Hepatic stellate cell (primary cell): ENCODE measurements around the gene ZBTB34.

Experiments used
- DNase-seq: peaks from one replicate; pipeline ENCODE4 v3.0.0; 2011; ENCODE audit warnings: low spot score

The ZBTB34 gene

DNA sequence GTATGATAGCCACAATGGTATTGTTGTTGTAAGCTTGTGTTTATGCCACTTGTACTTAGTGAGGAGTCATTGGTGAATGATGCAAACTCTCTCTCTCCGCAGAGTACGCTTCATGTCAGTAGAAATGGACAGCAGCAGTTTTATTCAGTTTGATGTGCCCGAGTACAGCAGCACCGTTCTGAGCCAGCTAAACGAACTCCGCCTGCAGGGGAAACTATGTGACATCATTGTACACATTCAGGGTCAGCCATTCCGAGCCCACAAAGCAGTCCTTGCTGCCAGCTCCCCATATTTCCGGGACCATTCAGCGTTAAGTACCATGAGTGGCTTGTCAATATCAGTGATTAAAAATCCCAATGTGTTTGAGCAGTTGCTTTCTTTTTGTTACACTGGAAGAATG lies 18.8 kb downstream of the ZBTB34 start:
- DNase-seq = no peak

GRCh38 chr9:126880226-126880946 lies 19.9 kb downstream of the ZBTB34 start:
- DNase-seq = no peak

- DNase-seq = no peak
Measured at GRCh38 chr9:126880947-126881332, 20.5 kb downstream of the ZBTB34 start.

DNA sequence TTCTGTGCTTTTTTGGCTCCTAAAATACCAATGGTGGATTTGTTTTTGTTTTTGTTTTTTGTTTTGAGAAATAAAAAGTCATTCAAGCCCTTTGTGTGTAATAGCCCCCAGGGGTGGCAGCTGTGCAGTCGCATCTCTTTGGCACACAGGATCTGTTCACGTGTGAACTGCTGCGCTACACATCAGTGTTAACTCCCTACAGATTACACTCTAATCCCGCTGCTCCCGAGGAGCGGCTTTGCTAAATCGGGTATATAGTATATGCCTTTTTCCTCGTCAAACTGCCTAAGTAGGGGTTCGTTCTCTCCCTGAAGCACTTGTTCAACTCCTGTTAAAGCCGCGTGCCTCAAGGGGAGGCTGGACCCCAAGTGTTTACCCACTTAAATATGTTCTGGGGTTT lies 22.3 kb downstream of the ZBTB34 start:
- no peak for DNase-seq

- no peak for DNase-seq
Measured at GRCh38 chr9:126883636-126884035, 23.2 kb downstream of the ZBTB34 start.

DNA sequence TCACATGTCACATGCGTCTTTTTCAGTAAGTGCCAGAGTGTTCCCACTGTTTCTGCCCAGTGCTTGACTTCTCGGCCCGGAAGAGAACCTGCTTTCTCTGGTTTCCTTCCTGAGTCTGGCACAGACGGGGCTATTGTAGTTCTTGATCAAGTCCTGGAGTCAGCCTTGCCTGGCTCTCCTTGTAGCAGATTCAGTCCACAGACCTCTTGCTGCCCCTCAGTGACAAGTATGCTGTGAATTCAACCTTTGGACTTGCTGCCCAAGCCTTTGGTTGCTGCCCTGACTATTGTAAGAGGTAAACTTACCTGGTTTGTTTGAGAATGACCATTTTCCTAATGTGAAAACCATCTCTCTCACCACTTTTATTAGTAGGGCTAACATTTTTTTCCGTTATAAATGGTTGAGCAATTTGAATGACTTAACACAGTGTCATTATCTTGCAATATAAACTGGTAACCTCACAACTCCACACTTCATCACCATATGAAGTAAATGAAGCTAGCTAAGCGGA lies 24.7 kb downstream of the ZBTB34 start:
- DNase-seq = no peak

DNA sequence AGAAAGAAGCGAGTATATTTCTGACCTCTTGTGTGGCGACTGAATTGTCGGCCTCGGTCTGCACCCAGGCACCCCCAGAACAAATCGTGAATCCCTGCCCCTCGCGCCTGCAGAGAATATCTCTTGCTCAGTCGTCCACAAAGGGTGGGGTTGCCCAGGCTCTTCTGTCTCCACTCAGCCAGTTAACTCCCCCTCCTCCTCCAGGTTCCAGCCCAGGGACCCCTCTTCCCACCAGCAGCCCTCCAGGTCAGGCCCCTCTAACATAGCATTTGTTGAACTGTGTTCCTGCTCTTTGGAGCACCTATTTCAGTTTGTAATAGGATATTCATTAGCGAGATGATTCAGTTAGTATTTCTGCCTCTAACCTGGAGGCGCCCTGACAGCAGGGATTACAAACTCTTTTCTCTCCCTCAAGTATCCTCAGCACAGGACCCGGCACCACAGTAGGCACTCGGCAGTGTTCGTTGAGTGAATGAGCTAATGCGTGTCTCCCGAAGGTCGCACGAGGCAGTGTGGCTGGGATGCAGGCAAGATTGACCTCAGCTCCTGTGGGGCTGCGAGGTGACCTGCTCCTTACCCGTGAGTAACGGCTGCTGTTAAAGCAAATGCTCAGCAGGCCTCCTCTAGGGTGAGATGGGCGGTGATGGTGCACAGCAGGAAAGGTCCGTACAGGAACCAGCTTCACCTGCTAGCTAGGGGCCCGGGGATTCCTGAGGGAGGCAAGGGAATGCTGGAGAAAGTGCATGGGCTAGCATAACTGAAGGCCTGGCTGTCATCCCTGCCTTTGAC lies 25.8 kb downstream of the ZBTB34 start:
- no peak for DNase-seq

DNA sequence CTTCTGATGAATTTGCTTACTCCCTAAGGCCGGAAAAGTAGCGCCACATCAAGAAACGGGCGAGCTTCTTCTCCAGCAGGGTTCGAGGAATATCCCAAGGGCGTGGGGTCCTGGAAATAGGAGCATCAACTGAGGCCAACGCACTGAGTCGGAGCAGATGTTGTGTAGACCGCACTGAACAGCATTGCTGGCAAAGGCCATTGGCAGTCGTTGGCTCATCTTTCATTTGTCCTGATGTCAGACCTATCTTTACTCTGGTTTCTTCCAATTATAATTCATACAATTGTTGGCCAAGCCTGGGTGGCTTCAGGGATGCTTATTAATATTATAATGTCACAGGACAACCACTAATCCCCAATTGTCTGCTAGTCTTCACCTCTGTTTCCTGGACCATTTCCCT lies 26.5 kb downstream of the ZBTB34 start:
- no peak for DNase-seq

DNA sequence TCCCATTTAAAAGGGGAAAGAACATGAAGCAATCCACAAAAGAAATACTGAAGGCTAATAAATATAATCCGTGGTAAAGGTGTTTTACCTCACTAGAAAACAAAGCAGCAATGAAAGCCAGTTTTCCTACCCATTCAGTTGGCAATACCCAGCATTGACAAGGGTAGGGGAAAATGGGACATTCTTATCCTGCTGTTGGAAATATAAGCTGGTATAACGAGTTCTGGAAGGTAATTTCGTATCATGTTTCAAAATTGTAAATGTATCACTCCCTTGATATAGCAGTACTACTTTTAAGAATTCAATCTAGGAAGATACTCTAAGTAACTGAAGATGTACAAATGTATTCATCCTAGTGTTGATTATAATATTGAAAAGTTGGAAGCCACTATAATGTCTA lies 31.2 kb downstream of the ZBTB34 start:
- DNase-seq = no peak

DNA sequence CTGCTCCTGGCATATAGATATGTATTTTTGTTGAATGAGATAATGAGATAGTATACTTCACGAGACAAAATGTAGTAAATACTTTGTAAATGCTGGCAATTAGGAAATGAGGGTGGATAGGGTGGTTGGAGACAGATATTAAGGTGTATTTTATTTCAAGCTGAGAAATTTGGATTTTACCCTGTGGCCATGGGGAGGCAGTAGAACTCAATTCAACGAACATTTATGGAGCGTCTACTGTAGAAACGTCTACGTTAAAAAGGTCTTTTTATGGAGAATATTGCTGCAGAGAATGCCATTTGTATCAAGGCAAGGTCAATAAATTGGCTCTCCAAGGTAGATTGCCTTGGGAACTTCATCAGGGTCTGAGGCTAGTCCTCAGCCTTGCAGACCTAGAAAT lies 32.6 kb downstream of the ZBTB34 start:
- no peak for DNase-seq

- no peak for DNase-seq
Measured at GRCh38 chr9:126894052-126894603, 33.7 kb downstream of the ZBTB34 start.

DNA sequence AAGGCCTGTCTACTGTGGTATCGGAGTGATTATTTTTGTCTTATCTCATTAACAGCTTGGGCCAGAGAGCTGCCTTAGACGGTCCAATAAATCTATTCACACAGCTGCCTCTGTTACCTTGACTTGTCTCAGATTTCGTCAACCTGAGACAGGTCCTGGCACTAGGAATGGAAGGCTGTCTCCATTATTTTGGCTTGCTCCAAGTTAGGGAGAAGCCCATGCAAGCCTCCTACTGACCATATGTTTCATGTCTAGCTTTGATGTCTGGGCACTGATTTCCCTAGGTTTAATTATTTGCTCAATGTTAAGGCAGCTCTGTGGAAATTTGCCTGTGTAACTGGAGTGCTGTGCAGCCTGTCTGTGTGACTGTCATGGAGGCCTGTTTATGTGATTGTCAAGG lies 41.8 kb downstream of the ZBTB34 start:
- DNase-seq = no peak

- no peak for DNase-seq
Measured at GRCh38 chr9:126904586-126904985, 44.1 kb downstream of the ZBTB34 start.

GRCh38 chr9:126906091-126906490 lies 45.7 kb downstream of the ZBTB34 start:
- no peak for DNase-seq

DNA sequence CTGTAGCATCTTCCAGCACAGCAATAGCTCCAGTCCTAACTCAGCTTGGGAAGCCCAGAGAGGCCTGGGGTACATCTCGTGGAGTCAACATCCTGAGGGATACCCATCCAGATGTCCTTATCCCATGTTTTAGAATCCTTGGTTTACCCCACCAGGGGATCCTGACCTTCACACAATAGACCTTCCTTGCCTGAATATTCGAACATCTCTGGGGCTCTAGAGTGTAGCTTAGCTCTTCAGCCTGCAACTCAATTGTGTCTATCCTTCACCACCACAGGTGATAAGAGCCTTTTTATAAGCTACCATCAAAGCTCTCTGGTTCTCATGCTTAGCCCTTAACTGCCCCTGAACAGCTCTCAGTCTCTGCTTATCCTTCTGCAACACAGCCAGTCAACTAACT lies 46.6 kb downstream of the ZBTB34 start:
- DNase-seq = no peak

- peak; percentile 99 for DNase-seq
Measured at GRCh38 chr9:126914458-126915280, 54.2 kb downstream of the ZBTB34 start, which contains the start of gene RALGPS1. Gene RALGPS1 (plus strand): TSS chr9:126914782. CDS start chr9:126962290, 47,508 bp downstream.

DNA sequence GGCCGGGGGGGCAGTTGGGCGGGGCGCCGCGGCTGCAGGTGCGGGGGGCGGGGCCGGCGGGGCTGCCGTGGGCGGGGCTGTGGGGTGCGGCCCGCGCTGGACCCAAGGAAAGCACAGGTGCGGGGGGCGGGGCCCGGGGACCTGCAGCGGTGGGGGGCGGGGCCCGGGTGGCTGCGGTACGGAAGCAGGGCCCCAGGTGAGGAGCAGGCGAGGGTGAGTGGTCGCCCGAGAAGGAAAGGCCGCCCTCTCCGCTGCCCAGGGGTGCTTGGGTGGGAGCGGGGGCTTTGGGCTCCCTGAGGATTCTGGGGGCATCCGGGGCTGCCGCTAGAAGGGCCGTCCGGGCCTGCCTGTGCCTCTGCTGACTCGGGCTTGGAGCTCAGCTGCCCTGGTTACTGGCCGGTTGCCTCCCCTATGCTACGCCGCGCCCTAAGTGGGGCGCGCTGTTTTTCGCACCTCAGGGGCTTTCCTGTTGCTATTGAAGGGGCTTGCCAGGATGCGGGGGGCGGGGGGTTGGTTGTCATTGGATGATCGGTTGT lies 54.9 kb downstream of the ZBTB34 start:
- no peak for DNase-seq

DNA sequence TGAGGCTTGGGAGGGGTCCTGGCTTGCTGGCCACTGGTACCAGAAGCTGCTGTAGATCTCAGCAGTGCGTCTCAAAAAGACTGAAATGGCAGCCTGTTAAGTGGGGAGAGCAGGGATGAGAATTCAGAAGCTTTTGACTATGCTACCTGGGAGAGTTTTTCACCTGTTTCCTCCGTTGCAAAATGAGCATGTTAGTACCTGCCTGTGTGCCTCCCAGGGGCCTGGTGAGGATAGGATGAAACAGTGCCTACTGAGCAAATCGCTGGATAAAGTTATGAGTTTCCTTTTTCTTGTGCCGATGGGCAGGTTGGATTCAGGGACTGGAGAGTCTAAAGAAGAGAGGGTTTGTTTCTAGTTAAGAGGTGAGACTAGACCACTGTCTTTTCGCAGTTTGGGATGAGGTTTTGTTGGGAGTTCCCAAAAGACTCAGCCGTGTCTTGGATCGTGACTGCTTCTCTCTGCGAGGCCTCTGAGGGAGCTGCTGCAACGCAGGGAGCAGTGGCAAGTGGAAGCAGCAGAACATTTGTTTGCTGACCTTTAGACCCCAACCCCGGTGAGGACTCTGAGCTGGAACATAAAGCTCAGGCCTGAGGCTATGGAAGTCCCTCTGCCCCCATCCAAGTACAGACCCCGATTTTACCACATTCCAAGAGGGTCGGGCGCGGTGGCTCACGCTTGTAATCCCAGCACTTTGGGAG lies 55.6 kb downstream of the ZBTB34 start:
- DNase-seq = no peak

- no peak for DNase-seq
Measured at GRCh38 chr9:126916909-126917308, 56.5 kb downstream of the ZBTB34 start.

DNA sequence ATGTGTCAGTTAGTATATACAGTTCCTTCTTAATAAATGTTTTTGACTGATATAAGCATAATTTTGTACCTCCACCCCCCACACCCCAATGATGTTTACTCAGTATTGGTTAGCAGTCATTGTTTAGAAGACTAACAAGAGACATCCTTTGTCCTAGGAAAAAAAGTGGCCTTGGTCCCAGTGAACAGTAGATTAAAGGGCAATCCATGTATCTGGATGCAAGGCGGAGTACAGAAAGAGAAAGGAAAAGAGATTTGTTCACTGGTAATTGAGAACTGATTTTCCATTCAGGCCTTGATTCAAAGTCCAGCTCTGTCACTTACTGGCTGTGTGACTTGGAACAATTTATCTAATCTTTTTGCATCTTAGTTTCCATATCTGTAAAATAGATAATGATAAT lies 58.8 kb downstream of the ZBTB34 start:
- DNase-seq = no peak

GRCh38 chr9:126925876-126926275 lies 65.4 kb downstream of the ZBTB34 start:
- no peak for DNase-seq
